A549 (cell line): ENCODE measurements around the gene GANAB.

ENCODE experiments used
- CEBPB ChIP-seq, 2 experiments: fragments of >200 bp in 1 of 2; sonication (Bioruptor Twin) in 1 of 2; formaldehyde crosslinking in 1 of 2; IDR thresholded peaks; 2 replicates each; pipeline ENCODE4 v1.6.1; 2012 to 2016
- CHD2 ChIP-seq: fragments of 150-350 bp; IDR thresholded peaks from 2 replicates; pipeline ENCODE4 v1.6.1; 2014; ENCODE audit warnings: low read length; ENCODE audit not compliant: partially characterized antibody
- FOSL2 ChIP-seq, 2 experiments: fragments of 450-650 bp in 1 of 2; fragments of >200 bp in 1 of 2; sonication (Bioruptor Twin) in 1 of 2; formaldehyde crosslinking; IDR thresholded peaks; 2 replicates each; pipeline versions ENCODE4 v1.5.0 to v1.6.1; 2016 to 2020; ENCODE audit warnings: mild to moderate bottlenecking in 1 of 2, moderate library complexity in 1 of 2
- KDM5A ChIP-seq: fragments of 200-600 bp; sonication (generic); IDR thresholded peaks from 2 replicates; pipeline ENCODE4 v1.6.1; 2016; ENCODE audit warnings: antibody characterized with exemption, mild to moderate bottlenecking
- POLR2A ChIP-seq: IDR thresholded peaks from 2 replicates; pipeline ENCODE4 v1.6.1; 2012; ENCODE audit warnings: mild to moderate bottlenecking, low read length
- TF ChIP-seq, protein P1 (sequence below): fragments of >200 bp; sonication (Bioruptor Twin); formaldehyde crosslinking; IDR thresholded peaks from 3 replicates; pipeline ENCODE4 v1.5.1; 2016

DNA sequence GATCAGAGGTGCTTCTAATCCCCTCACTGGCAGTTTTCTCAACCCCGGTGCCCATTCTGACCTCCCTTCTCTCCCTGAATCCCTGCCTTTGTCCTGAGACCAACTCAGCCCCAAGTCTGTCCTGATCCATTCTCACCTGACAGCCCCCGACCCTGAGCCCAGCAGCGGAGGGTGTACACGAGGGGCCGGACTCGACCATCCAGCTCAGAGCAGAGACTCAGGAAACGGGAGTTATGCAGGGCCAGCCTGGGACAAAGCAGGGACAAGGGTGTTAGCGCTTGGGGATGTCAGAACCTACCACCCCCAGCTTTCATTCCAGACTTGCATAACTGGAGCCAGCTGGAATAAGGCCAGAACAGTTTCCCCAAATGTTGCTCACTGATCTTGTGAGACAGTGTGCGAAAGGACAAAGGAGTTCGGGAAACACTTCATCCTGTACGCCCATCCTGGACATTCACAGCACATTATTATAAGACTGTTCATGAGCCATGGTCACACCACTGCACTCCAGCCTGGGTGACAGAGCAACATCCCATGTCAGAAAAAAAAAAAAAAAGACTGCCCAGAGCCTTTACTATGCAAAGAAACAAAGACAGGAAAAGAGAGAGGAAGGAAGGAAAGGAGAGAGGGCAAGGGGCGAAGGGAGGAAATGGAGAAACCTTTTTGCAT, 69.2 kb downstream of the GANAB start:
- TF ChIP-seq, protein P1, sequence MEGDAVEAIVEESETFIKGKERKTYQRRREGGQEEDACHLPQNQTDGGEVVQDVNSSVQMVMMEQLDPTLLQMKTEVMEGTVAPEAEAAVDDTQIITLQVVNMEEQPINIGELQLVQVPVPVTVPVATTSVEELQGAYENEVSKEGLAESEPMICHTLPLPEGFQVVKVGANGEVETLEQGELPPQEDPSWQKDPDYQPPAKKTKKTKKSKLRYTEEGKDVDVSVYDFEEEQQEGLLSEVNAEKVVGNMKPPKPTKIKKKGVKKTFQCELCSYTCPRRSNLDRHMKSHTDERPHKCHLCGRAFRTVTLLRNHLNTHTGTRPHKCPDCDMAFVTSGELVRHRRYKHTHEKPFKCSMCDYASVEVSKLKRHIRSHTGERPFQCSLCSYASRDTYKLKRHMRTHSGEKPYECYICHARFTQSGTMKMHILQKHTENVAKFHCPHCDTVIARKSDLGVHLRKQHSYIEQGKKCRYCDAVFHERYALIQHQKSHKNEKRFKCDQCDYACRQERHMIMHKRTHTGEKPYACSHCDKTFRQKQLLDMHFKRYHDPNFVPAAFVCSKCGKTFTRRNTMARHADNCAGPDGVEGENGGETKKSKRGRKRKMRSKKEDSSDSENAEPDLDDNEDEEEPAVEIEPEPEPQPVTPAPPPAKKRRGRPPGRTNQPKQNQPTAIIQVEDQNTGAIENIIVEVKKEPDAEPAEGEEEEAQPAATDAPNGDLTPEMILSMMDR: no peak
- TF ChIP-seq POLR2A (no peak), CEBPB (IDR thresholded peaks at IDR 0.05) (no peak), KDM5A (no peak), FOSL2 (IDR thresholded peaks at IDR 0.05) (no peak), FOSL2 (CRISPR knock-in tag; IDR thresholded peaks at IDR 0.05) (no peak), CHD2 (no peak)
